ENCODE measurements around the gene ARAP2.
A peak's percentile ranks its signal among the peaks of the same experiment; 100 is the strongest.

Gene ARAP2

DNA sequence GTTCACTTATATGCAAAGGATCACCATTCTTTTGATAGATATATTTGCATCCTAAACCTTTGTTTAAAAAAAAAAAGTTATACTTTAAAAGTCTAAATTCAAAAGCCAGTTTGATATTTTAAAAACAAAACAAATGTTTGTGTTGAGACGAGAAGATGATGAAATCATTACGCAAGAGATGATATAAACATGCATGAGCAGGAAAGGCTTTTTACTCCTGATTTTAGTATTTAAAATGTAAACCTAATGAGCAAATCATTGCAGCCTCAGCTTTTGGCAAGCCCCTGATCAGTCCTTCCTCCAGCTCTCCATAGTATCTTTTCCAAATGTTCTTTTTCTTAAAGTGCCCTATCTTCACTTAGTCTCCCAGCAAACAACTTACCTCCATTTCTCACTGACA, 115.6 kb downstream of the ARAP2 start:
- DNase-seq (ENCODE audit: low spot score in 2 of 2) = no peak
- H3K9me3 ChIP-seq = no peaks in the 10 kb centered on the region
- no peak overlapping the region for H3K4me3 ChIP-seq
- H3K4me1 ChIP-seq = peaks cover 3% of the 10 kb centered on the region; the same call in 1 of the 2 replicates
- no peaks in the 10 kb centered on the region for H3K36me3 ChIP-seq (replicated peaks)
- H3K27me3 ChIP-seq (ENCODE audit: low read depth) = no peaks in the 10 kb centered on the region
- in situ Hi-C loops (cut with MboI; ENCODE audit: low sequenced_read_pairs) = no loop called here

DNA sequence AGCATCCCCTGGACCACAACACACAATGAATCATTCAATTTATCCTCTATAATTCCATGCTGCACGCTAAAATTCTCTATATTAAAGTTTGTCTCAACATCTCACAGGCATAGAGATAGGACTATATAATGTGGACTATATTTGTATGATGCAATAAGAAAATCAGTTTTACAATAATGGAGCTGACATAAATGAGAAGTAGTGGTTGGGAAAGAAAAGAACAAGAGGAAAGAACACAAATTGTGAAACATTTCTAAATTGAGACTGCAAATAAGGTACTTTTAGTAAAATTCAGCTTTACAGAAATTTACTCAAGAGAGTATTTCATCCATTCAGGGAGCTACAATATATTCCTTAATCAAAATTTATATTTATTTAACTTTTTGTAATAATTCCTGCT, 120.4 kb downstream of the ARAP2 start:
- no peaks in the 10 kb centered on the region for H3K27me3 ChIP-seq (ENCODE audit: low read depth)
- H3K36me3 ChIP-seq (replicated peaks) = no peaks in the 10 kb centered on the region
- in situ Hi-C loops (cut with MboI; ENCODE audit: low sequenced_read_pairs) = no loop called here
- no peak for DNase-seq (ENCODE audit: low spot score in 2 of 2)
- H3K4me1 ChIP-seq = no peaks in the 10 kb centered on the region
- no peaks in the 10 kb centered on the region for H3K9me3 ChIP-seq
- no peak overlapping the region for H3K4me3 ChIP-seq

DNA sequence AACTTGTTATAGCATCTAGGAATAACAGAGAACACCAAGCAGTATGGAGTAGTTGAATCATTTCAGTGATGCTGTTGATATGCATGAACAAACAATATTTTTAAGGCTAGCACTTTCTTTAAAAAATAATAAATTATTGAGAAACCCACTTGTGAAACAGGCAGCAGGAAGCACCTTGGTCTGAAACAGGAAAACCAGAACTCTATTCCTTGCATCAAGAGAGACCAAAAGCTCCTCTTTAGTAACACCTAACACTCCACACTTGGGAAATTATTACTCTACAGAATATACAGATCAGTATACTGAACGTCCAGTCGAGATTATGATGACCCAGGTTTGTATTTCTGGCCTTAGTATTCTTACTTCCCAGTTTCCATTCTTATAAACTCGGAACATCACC, 129.0 kb downstream of the ARAP2 start:
- Histone ChIP-seq H3K4me3 (no peak overlapping the region), H3K27me3 (ENCODE audit: low read depth) (no peaks in the 10 kb centered on the region), H3K4me1 (no peaks in the 10 kb centered on the region), H3K36me3 (replicated peaks) (no peaks in the 10 kb centered on the region), H3K9me3 (no peaks in the 10 kb centered on the region)
- in situ Hi-C loops (cut with MboI; ENCODE audit: low sequenced_read_pairs) = no loop called here
- DNase-seq (ENCODE audit: low spot score in 2 of 2) = no peak

DNA sequence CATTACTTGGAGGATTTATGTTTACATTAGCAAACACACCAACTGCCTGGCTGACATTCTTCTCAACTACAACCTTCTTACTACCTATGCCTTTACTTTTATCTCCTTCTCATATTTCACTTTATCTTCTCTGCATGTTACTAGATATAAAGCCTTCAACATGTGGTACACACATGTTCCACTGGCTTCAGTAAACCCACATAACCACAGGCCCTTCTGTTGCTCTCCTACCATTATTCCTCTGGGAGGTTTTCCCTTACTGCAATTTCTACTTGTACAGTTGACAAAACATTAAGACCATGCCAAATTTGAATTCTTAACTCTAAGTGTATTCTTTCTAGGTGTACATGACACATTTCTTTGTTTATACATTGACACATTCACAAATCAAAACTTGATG, 133.1 kb downstream of the ARAP2 start:
- no peaks in the 10 kb centered on the region for H3K4me1 ChIP-seq
- no peaks in the 10 kb centered on the region for H3K9me3 ChIP-seq
- in situ Hi-C loops (cut with MboI; ENCODE audit: low sequenced_read_pairs) = no loop called here
- no peak overlapping the region for H3K4me3 ChIP-seq
- H3K36me3 ChIP-seq (replicated peaks) = no peaks in the 10 kb centered on the region
- no peak for DNase-seq (ENCODE audit: low spot score in 2 of 2)
- no peaks in the 10 kb centered on the region for H3K27me3 ChIP-seq (ENCODE audit: low read depth)

GRCh38 chr4:36099509-36099908, 144.8 kb downstream of the ARAP2 start:
- H3K36me3 ChIP-seq (replicated peaks) = no peaks in the 10 kb centered on the region
- no peaks in the 10 kb centered on the region for H3K9me3 ChIP-seq
- no peak overlapping the region for H3K4me3 ChIP-seq
- no peaks in the 10 kb centered on the region for H3K27me3 ChIP-seq (ENCODE audit: low read depth)
- DNase-seq (ENCODE audit: low spot score in 2 of 2) = no peak
- in situ Hi-C loops (cut with MboI; ENCODE audit: low sequenced_read_pairs) = no loop called here
- H3K4me1 ChIP-seq = no peaks in the 10 kb centered on the region

DNA sequence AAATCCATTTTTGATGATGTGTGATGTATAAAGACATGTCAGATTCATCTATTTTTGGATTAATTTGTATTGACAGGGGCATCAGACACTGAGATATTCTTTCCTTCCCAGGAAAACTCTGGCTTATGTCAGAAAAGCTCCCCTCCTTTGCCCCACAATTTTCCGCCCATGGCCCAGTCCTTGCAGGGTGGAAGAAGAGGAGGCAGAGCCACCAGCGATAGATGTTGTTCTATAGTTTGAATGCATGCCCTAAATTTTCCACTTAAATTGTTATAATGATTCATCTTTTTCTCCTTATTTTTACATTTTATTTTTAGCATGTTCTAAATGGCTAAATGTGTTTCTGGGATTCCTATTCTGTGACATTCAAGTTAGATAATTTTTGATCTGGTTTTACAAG, 149.3 kb downstream of the ARAP2 start:
- Histone ChIP-seq H3K36me3 (replicated peaks) (no peaks in the 10 kb centered on the region), H3K27me3 (ENCODE audit: low read depth) (no peaks in the 10 kb centered on the region; the same call in 1 of the 2 replicates), H3K9me3 (no peaks in the 10 kb centered on the region), H3K4me1 (no peaks in the 10 kb centered on the region), H3K4me3 (no peak overlapping the region)
- in situ Hi-C loops (cut with MboI; ENCODE audit: low sequenced_read_pairs) = no loop called here
- no peak for DNase-seq (ENCODE audit: low spot score in 2 of 2)

DNA sequence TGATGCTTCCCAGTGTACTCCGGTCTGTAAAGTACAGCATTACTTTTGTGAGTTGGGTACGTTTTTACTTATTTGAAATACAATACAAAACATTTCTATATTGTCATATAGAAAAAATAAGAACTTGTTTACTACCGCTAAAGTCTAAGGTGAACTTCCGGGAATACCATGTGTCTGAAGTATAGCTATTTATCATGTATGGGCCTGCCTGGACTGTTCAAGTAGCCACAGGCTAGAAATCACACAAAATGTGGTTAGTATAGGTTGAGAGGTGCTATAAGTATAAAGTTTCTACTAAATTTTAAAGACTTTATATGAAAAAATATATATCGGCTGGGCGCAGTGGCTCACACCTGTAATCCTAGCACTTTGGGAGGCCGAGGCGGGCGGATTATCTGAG, 152.3 kb downstream of the ARAP2 start:
- no peak for DNase-seq (ENCODE audit: low spot score in 2 of 2)
- no peak overlapping the region for H3K4me3 ChIP-seq
- H3K27me3 ChIP-seq (ENCODE audit: low read depth) = no peaks in the 10 kb centered on the region; the same call in 1 of the 2 replicates
- H3K9me3 ChIP-seq = no peaks in the 10 kb centered on the region
- H3K36me3 ChIP-seq (replicated peaks) = no peaks in the 10 kb centered on the region
- no peaks in the 10 kb centered on the region for H3K4me1 ChIP-seq
- in situ Hi-C loops (cut with MboI; ENCODE audit: low sequenced_read_pairs) = no loop called here

DNA sequence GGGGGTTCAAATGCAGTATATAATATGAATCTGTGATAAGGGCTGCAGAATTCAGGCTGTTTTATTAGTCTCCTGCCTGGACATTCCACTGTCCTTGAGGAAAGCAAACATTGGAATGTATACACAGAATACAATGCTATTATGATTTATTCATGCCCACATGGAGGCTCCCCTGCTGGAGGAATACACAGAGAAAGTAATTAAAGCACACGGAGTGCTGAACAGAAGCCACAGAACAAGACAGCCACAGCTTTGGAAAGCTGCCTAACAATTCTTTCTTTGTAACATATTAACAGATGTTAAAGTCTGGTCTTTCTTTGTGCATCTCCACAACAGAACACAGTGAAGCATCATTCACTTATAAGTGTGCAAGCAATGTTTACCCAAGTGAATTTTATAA, 155.8 kb downstream of the ARAP2 start:
- no peak overlapping the region for H3K4me3 ChIP-seq
- in situ Hi-C loops (cut with MboI; ENCODE audit: low sequenced_read_pairs) = no loop called here
- no peaks in the 10 kb centered on the region for H3K4me1 ChIP-seq
- no peaks in the 10 kb centered on the region; the same call in 1 of the 2 replicates for H3K27me3 ChIP-seq (ENCODE audit: low read depth)
- DNase-seq (ENCODE audit: low spot score in 2 of 2) = peak in 1 of 2 experiments; percentile 7
- H3K9me3 ChIP-seq = no peaks in the 10 kb centered on the region
- no peaks in the 10 kb centered on the region for H3K36me3 ChIP-seq (replicated peaks)

DNA sequence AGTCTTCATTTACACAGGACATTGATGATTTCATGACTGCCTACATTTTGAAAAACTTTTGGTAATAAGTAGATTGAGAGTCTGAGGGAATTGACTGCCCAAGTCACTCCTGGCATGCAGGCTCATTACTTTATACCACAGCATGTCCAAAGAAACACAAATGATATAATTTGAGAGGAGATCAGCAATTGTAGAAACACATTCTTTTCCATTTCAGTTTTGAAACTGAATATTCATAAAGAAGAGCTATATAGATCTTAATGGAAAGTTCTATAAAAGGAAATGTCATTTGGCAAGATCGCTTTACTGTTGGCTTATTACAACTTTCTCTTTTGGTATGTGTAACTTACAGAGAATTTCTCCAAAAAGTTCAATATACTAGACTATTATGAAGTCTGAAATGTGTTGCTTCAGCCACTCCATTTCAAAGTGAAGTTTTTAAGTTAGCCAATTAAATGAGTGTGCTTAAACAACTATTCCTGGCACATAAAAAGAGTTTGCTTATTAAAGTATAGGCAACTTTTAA, 158.0 kb downstream of the ARAP2 start:
- in situ Hi-C loops (cut with MboI; ENCODE audit: low sequenced_read_pairs) = no loop called here
- Histone ChIP-seq H3K36me3 (replicated peaks) (no peaks in the 10 kb centered on the region), H3K4me3 (no peak overlapping the region), H3K4me1 (no peaks in the 10 kb centered on the region), H3K27me3 (ENCODE audit: low read depth) (no peaks in the 10 kb centered on the region), H3K9me3 (no peaks in the 10 kb centered on the region)
- DNase-seq (ENCODE audit: low spot score in 2 of 2) = no peak

- no peaks in the 10 kb centered on the region for H3K4me1 ChIP-seq
- H3K27me3 ChIP-seq (ENCODE audit: low read depth) = no peaks in the 10 kb centered on the region
- in situ Hi-C loops (cut with MboI; ENCODE audit: low sequenced_read_pairs) = no loop called here
- H3K9me3 ChIP-seq = no peaks in the 10 kb centered on the region
- no peaks in the 10 kb centered on the region for H3K36me3 ChIP-seq (replicated peaks)
- H3K4me3 ChIP-seq = no peak overlapping the region
- DNase-seq (ENCODE audit: low spot score in 2 of 2) = no peak
Observed at GRCh38 chr4:36082817-36083216, 161.5 kb downstream of the ARAP2 start.

DNA sequence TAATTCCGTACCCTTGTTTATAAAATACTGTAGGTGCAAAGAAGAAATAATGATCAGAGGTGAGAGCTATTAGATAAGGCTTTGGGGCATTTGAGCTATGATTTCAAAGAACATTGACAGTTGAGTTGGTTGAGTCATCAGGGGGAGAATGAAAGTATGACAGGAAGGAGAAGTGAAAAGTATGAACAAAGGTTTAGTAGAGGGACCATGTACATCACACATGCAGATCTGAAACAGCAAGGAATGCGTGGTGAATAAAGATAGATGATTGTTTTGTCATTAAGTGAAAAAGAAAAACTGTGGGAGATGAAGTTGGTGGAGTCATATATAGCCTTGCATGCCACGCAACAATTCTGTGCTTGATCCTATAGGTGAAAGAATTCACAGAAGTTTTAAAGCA, 163.1 kb downstream of the ARAP2 start:
- H3K36me3 ChIP-seq (replicated peaks) = no peaks in the 10 kb centered on the region
- H3K9me3 ChIP-seq = no peaks in the 10 kb centered on the region
- H3K4me1 ChIP-seq = no peaks in the 10 kb centered on the region
- in situ Hi-C loops (cut with MboI; ENCODE audit: low sequenced_read_pairs) = no loop called here
- DNase-seq (ENCODE audit: low spot score in 2 of 2) = no peak
- H3K4me3 ChIP-seq = no peak overlapping the region
- no peaks in the 10 kb centered on the region for H3K27me3 ChIP-seq (ENCODE audit: low read depth)

DNA sequence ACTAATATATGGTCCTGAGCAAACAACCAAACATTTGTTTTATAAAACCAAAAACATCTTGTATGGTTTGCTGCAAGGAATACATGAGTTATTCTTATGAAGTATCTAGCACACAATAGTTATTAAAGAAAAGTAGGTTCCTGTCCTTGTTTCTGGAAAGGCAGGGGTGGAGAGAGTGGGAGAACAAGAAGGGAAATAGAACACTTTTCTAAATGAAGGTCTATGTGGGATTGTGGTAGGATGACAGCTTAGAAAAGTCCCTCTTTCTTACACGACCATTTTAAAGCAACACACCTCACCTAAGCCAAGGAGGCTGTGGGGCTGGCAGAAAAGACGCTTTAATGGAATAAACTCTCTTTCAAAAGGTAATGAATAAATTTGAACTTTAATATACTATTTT, 164.6 kb downstream of the ARAP2 start:
- no peak for DNase-seq (ENCODE audit: low spot score in 2 of 2)
- in situ Hi-C loops (cut with MboI; ENCODE audit: low sequenced_read_pairs) = no loop called here
- no peaks in the 10 kb centered on the region for H3K27me3 ChIP-seq (ENCODE audit: low read depth)
- H3K36me3 ChIP-seq (replicated peaks) = no peaks in the 10 kb centered on the region
- H3K4me3 ChIP-seq = no peak overlapping the region
- no peaks in the 10 kb centered on the region for H3K4me1 ChIP-seq
- no peaks in the 10 kb centered on the region for H3K9me3 ChIP-seq

GRCh38 chr4:36078319-36078718, 166.0 kb downstream of the ARAP2 start:
- H3K36me3 ChIP-seq (replicated peaks) = no peaks in the 10 kb centered on the region
- H3K27me3 ChIP-seq (ENCODE audit: low read depth) = no peaks in the 10 kb centered on the region
- no peaks in the 10 kb centered on the region for H3K4me1 ChIP-seq
- in situ Hi-C loops (cut with MboI; ENCODE audit: low sequenced_read_pairs) = no loop called here
- no peaks in the 10 kb centered on the region for H3K9me3 ChIP-seq
- no peak overlapping the region for H3K4me3 ChIP-seq
- DNase-seq (ENCODE audit: low spot score in 2 of 2) = no peak

- DNase-seq (ENCODE audit: low spot score in 2 of 2) = no peak
- Histone ChIP-seq H3K9me3 (no peaks in the 10 kb centered on the region), H3K4me3 (no peak overlapping the region), H3K4me1 (peaks cover 2% of the 10 kb centered on the region; the same call in 1 of the 2 replicates), H3K36me3 (replicated peaks) (no peaks in the 10 kb centered on the region), H3K27me3 (ENCODE audit: low read depth) (no peaks in the 10 kb centered on the region)
- in situ Hi-C loops (cut with MboI; ENCODE audit: low sequenced_read_pairs) = no loop called here
Observed at GRCh38 chr4:36072529-36072928, 171.8 kb downstream of the ARAP2 start.

DNA sequence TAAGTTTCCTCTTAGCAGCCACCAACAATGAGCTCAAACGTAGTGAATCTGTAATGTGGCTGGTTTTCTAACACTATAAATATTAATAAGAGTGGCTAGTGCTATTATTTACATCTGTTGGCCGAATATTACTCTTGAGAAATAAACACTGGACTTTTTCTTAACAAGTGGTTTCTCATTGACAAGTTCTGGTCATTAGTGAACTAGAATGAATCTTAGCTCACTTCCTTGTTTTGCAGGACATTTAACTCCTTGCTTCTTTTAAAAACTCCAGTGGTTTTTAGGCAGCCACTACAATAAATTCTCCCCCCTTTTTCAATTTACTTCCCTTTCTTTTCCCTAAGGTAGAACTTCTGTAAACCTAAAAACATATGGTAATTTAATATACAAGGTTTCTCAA, 177.2 kb downstream of the ARAP2 start:
- Histone ChIP-seq H3K4me3 (no peak overlapping the region), H3K36me3 (replicated peaks) (no peaks in the 10 kb centered on the region), H3K27me3 (ENCODE audit: low read depth) (no peaks in the 10 kb centered on the region), H3K4me1 (no peaks in the 10 kb centered on the region), H3K9me3 (no peaks in the 10 kb centered on the region)
- no peak for DNase-seq (ENCODE audit: low spot score in 2 of 2)
- in situ Hi-C loops (cut with MboI; ENCODE audit: low sequenced_read_pairs) = no loop called here
